Astrocyte (in vitro differentiated cells and primary cell): Measurements from ENCODE around the gene IFRD1. TPM values are rescaled to one million over a fixed set of nuclear protein-coding genes. Genes with fewer than 3 reads are reported as not detected.

ENCODE experiments used
- DNase-seq: peaks from one replicate; pipeline ENCODE4 v3.0.0-alpha.2; 2010; ENCODE audit warnings: low read depth
- FAIRE-seq: peaks from 2 replicates; lab custom pipeline; 2011; peaks lifted over from hg19 to GRCh38; lab: Jason Lieb, UNC
- H2AFZ ChIP-seq: 2 replicates; pipeline ENCODE4 v1.6.0; 2012; ENCODE audit warnings: low read depth, low read length, inconsistent platforms
- H3K27ac ChIP-seq: 2 replicates; pipeline ENCODE4 v1.5.1; 2011; ENCODE audit warnings: low read depth, low read length, inconsistent platforms
- H3K27me3 ChIP-seq: 2 replicates; pipeline ENCODE4 v1.6.0; 2011; ENCODE audit warnings: low read length, inconsistent platforms; ENCODE audit not compliant: insufficient read depth
- H3K36me3 ChIP-seq: 2 replicates; pipeline ENCODE4 v1.5.1; 2011; ENCODE audit warnings: low read length, inconsistent platforms; ENCODE audit not compliant: insufficient read depth
- H3K4me1 ChIP-seq: 2 replicates; pipeline ENCODE4 v1.5.1; 2011; ENCODE audit warnings: low read length, inconsistent platforms; ENCODE audit not compliant: insufficient read depth
- H3K4me2 ChIP-seq: 2 replicates; pipeline ENCODE4 v1.6.0; 2012; ENCODE audit warnings: low read length, inconsistent platforms
- H3K4me3 ChIP-seq: 2 replicates; pipeline ENCODE4 v1.5.1; 2011; ENCODE audit warnings: low read depth, mild to moderate bottlenecking, low read length, inconsistent platforms; ENCODE audit not compliant: insufficient read depth
- H3K79me2 ChIP-seq: 2 replicates; pipeline ENCODE4 v1.6.0; 2012; ENCODE audit warnings: mild to moderate bottlenecking, low read length, inconsistent platforms; ENCODE audit not compliant: insufficient read depth
- H3K9ac ChIP-seq: 2 replicates; pipeline ENCODE4 v1.6.0; 2012; ENCODE audit warnings: mild to moderate bottlenecking, low read length, inconsistent platforms
- H3K9me3 ChIP-seq: 2 replicates; pipeline ENCODE4 v1.5.1; 2012; ENCODE audit warnings: low read depth, mild to moderate bottlenecking, low read length, inconsistent platforms; ENCODE audit not compliant: insufficient read depth
- H4K20me1 ChIP-seq: 2 replicates; pipeline ENCODE4 v1.6.0; 2012; ENCODE audit warnings: low read length, inconsistent platforms; ENCODE audit not compliant: insufficient read depth
- H3K27ac Mint-ChIP-seq: one replicate; pipeline ENCODE4 v1.8.0; 2021; ENCODE audit warnings: mild to moderate bottlenecking, mixed read lengths; ENCODE audit not compliant: unreplicated experiment
- H3K27me3 Mint-ChIP-seq: one replicate; pipeline ENCODE4 v1.8.0; 2021; ENCODE audit warnings: low read depth, mixed read lengths; ENCODE audit not compliant: unreplicated experiment
- H3K36me3 Mint-ChIP-seq: one replicate; pipeline ENCODE4 v1.8.0; 2021; ENCODE audit warnings: low read depth, mixed read lengths; ENCODE audit not compliant: unreplicated experiment
- H3K4me1 Mint-ChIP-seq: one replicate; pipeline ENCODE4 v1.8.0; 2021; ENCODE audit warnings: low read depth, mixed read lengths; ENCODE audit not compliant: unreplicated experiment
- H3K4me3 Mint-ChIP-seq: one replicate; pipeline ENCODE4 v1.8.0; 2021; ENCODE audit warnings: mild to moderate bottlenecking, moderate library complexity, mixed read lengths; ENCODE audit not compliant: unreplicated experiment
- H3K9me3 Mint-ChIP-seq: one replicate; pipeline ENCODE4 v1.8.0; 2021; ENCODE audit warnings: mild to moderate bottlenecking, mixed read lengths; ENCODE audit not compliant: unreplicated experiment
- EZH2 ChIP-seq: IDR thresholded peaks from 2 replicates; pipeline ENCODE4 v1.6.1; 2012; ENCODE audit warnings: mild to moderate bottlenecking, low read length, inconsistent platforms; ENCODE audit not compliant: insufficient read depth
- total RNA-seq: library from RNA; stranded (reverse); gene quantifications from 2 replicates; pipeline ENCODE4 v1.2.1, GENCODE V29; 2021
- TF ChIP-seq, protein P1 (sequence below): IDR thresholded peaks from 2 replicates; pipeline ENCODE4 v1.5.1; 2011; ENCODE audit warnings: low read depth, mild to moderate bottlenecking, inconsistent platforms, low read length, moderate library complexity; ENCODE audit not compliant: insufficient read depth

Gene IFRD1
- total RNA-seq, 1 donor from 2014 or later, result 101 TPM

DNA sequence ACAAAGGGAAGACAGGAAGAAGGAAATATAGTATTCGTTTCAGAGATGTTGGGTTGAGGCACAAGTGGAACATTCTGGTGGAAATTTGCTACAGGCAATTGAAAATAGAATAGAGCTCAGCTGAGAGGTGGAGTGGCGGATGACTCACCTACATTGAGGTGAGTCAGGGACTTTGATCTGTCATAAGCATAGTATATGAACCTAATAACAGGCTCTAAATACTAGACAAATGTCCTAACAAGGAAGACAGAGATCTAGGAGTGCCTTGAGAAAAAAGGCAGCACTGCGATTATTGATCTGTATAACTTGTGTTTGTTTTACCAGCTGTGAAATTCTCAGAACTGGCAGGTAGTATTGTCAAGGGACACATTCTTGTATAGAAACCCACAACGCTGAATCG, 907 bp upstream of the IFRD1 start:
- DNase-seq (peak; percentile 51), FAIRE-seq (no peak)
- H3K36me3 ChIP-seq, result no peaks in the 10 kb centered on the region
- peak overlapping the region; percentile 97 for H3K4me3 ChIP-seq
- no peaks in the 10 kb centered on the region for H3K27me3 ChIP-seq
- Mint-ChIP-seq H3K9me3 (no peaks in the 10 kb centered on the region), H3K4me1 (peaks cover 20% of the 10 kb centered on the region), H3K4me3 (peak overlapping the region; percentile 96), H3K36me3 (no peaks in the 10 kb centered on the region), H3K27me3 (no peaks in the 10 kb centered on the region), H3K27ac (peak overlapping the region; percentile 95)
- peak overlapping the region; percentile 90 for H3K4me2 ChIP-seq
- H3K9ac ChIP-seq, result peak overlapping the region; percentile 99
- TF ChIP-seq EZH2, result no peak
- TF ChIP-seq, protein P1, sequence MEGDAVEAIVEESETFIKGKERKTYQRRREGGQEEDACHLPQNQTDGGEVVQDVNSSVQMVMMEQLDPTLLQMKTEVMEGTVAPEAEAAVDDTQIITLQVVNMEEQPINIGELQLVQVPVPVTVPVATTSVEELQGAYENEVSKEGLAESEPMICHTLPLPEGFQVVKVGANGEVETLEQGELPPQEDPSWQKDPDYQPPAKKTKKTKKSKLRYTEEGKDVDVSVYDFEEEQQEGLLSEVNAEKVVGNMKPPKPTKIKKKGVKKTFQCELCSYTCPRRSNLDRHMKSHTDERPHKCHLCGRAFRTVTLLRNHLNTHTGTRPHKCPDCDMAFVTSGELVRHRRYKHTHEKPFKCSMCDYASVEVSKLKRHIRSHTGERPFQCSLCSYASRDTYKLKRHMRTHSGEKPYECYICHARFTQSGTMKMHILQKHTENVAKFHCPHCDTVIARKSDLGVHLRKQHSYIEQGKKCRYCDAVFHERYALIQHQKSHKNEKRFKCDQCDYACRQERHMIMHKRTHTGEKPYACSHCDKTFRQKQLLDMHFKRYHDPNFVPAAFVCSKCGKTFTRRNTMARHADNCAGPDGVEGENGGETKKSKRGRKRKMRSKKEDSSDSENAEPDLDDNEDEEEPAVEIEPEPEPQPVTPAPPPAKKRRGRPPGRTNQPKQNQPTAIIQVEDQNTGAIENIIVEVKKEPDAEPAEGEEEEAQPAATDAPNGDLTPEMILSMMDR, result no peak
- H3K4me1 ChIP-seq, result peaks cover 28% of the 10 kb centered on the region
- H3K79me2 ChIP-seq, result peaks cover 40% of the 10 kb centered on the region
- H2AFZ ChIP-seq, result peak overlapping the region; percentile 6
- peaks cover 36% of the 10 kb centered on the region for H4K20me1 ChIP-seq
- peak overlapping the region; percentile 99 for H3K27ac ChIP-seq
- H3K9me3 ChIP-seq, result no peaks in the 10 kb centered on the region

DNA sequence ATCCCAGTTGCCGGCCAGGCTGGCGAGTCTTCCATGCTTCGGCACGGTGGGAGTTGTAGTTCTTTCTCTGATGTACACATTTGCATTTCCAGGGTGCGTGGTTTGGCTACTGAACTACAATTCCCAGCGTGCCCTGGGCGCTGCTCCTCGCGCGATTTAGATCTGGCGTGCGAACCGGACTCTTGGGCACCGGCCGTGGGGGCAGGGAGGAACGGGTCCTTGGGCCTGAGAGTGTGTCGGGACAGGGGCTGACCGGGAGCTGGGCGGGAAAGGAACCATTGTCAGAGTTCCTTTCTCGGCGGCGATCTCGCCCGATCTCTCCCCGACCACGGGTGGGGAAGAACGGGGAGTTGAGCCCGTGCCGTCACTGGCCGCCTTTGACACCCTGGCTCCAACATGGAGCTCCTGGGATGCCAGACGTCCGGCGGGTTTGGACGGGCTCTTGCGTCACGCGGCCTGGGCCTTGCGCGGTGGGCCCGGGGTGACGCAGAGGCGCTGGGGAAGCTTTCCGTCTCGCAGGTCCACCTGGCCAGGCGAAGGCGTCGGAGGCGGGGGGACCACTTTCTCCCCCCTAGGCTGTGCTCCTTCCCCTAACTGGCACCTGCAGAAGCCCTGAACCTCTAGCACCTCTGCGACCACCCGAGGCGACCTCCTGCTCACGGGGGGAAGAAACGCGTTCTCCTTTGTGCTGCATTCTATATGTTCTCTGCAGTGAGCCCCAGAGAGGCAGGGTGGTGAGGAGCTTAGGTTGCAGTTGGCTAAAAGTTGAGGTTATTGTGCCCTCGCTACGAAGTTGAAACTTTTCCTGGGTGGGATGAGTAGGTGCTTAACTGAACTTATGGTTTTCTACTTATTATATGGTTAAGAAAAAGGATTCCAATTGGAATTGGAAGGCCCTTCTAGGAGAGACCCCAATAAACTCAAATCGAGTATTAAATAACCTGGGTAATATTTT, 824 bp downstream of the IFRD1 start:
- FAIRE-seq (no peak), DNase-seq (peak; percentile 90)
- Mint-ChIP-seq H3K36me3 (peaks cover 4% of the 10 kb centered on the region), H3K27me3 (no peaks in the 10 kb centered on the region), H3K4me3 (peak overlapping the region; percentile 96), H3K4me1 (peaks cover 23% of the 10 kb centered on the region), H3K27ac (peak overlapping the region; percentile 95), H3K9me3 (no peaks in the 10 kb centered on the region)
- TF ChIP-seq, protein P1, result no peak
- H2AFZ ChIP-seq, result peak overlapping the region; percentile 70
- peaks cover 58% of the 10 kb centered on the region for H3K79me2 ChIP-seq
- no peaks in the 10 kb centered on the region for H3K27me3 ChIP-seq
- H3K4me1 ChIP-seq, result peaks cover 28% of the 10 kb centered on the region
- peaks cover 6% of the 10 kb centered on the region for H3K36me3 ChIP-seq
- H3K4me2 ChIP-seq, result peak overlapping the region; percentile 90
- H3K4me3 ChIP-seq, result peak overlapping the region; percentile 97
- peak overlapping the region; percentile 99 for H3K27ac ChIP-seq
- no peaks in the 10 kb centered on the region for H3K9me3 ChIP-seq
- peak overlapping the region; percentile 99 for H3K9ac ChIP-seq
- H4K20me1 ChIP-seq, result peaks cover 53% of the 10 kb centered on the region
